SK-N-SH (cell line): ENCODE results near the gene UBTD2.

Experiments used
- CTCF ChIP-seq: fragments of 200-600 bp; sonication (generic); IDR thresholded peaks from 2 replicates; pipeline ENCODE4 v1.6.1; 2017; ENCODE audit warnings: antibody characterized with exemption, mild to moderate bottlenecking, moderate library complexity
- EP300 ChIP-seq, 2 experiments: IDR thresholded peaks; 2 replicates each; pipeline versions ENCODE4 v1.4.0 to v1.6.1; 2012; ENCODE audit warnings: borderline replicate concordance in 1 of 2, low read depth in 1 of 2, low read length in 1 of 2
- EZH2phosphoT487 ChIP-seq: fragments of 200-600 bp; sonication (generic); IDR thresholded peaks from 2 replicates; pipeline ENCODE4 v1.6.1; 2017; ENCODE audit warnings: low read depth, mixed run types, mild to moderate bottlenecking, antibody characterized with exemption, moderate library complexity, borderline replicate concordance
- IRF3 ChIP-seq: fragments of 150-350 bp; IDR thresholded peaks from 2 replicates; pipeline ENCODE4 v1.6.1; 2016; ENCODE audit warnings: mild to moderate bottlenecking, low read depth, low read length
- MXI1 ChIP-seq: IDR thresholded peaks from 2 replicates; pipeline ENCODE4 v1.6.1; 2012; ENCODE audit warnings: mild to moderate bottlenecking, low read depth, low read length, improper control_type of control experiment
- POLR2AphosphoS5 ChIP-seq: IDR thresholded peaks from 2 replicates; pipeline ENCODE4 v1.6.1; 2012; ENCODE audit warnings: low read depth, low read length
- REST ChIP-seq: IDR thresholded peaks from 2 replicates; pipeline ENCODE4 v1.6.1; 2012; ENCODE audit warnings: mild to moderate bottlenecking, low read depth, low read length, moderate library complexity
- USF1 ChIP-seq: IDR thresholded peaks from 2 replicates; pipeline ENCODE4 v1.4.0; 2012; ENCODE audit warnings: low read depth, borderline replicate concordance
- YY1 ChIP-seq: IDR thresholded peaks from 2 replicates; pipeline ENCODE4 v1.4.0; 2012; ENCODE audit warnings: low read depth, mild to moderate bottlenecking

GRCh38 chr5:172311605-172312004, 28.0 kb upstream of the UBTD2 start:
- TF ChIP-seq EZH2phosphoT487 (no peak), REST (no peak), EP300 (IDR thresholded peaks at IDR 0.05; ENCODE audit: borderline replicate concordance in 1 of 2, low read depth in 1 of 2, low read length in 1 of 2) (no peak), IRF3 (no peak), CTCF (no peak), MXI1 (no peak), POLR2AphosphoS5 (no peak), YY1 (no peak), USF1 (no peak)
